ENCODE results near the gene INF2. TPM values are rescaled to one million over a fixed set of nuclear protein-coding genes. Genes with fewer than 3 reads are reported as not detected.
A peak's percentile ranks its signal among the peaks of the same experiment; 100 is the strongest.

INF2 gene
- total RNA-seq, 1 donor from 2014 or later, result 130 TPM

DNA sequence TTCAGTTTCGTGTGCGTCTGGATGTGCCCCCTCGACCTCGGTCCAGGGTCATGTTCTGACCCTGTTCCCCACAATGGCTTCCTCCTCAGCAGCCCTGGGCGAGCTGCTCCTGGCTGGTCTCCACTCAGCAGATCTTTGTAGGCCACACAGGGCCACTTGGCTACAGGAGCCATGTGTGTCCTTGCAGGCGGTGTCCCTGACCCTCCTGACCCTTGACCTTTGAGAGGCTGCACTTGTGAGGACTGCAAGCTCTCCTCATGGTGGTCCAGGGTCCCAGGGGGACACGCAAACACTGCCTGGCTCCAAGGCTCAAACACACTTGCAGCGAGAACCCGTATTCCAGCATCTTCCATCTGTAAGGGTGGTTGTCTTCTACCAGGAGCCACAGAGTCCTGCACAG, 56.0 kb downstream of the INF2 start:
- DNase-seq (ENCODE audit: extremely low spot score, unreplicated experiment), result no peak
- no peaks in the 10 kb centered on the region for H3K27me3 Mint-ChIP-seq (ENCODE audit: unreplicated experiment)
- H3K27ac Mint-ChIP-seq (ENCODE audit: unreplicated experiment), result no peak overlapping the region
- H3K4me3 Mint-ChIP-seq (ENCODE audit: unreplicated experiment), result no peak overlapping the region
- H3K9me3 Mint-ChIP-seq (ENCODE audit: unreplicated experiment), result no peaks in the 10 kb centered on the region
- H3K36me3 Mint-ChIP-seq (ENCODE audit: unreplicated experiment), result no peaks in the 10 kb centered on the region
- H3K4me1 Mint-ChIP-seq (ENCODE audit: unreplicated experiment), result peaks cover 38% of the 10 kb centered on the region
- TF ChIP-seq, protein P1, sequence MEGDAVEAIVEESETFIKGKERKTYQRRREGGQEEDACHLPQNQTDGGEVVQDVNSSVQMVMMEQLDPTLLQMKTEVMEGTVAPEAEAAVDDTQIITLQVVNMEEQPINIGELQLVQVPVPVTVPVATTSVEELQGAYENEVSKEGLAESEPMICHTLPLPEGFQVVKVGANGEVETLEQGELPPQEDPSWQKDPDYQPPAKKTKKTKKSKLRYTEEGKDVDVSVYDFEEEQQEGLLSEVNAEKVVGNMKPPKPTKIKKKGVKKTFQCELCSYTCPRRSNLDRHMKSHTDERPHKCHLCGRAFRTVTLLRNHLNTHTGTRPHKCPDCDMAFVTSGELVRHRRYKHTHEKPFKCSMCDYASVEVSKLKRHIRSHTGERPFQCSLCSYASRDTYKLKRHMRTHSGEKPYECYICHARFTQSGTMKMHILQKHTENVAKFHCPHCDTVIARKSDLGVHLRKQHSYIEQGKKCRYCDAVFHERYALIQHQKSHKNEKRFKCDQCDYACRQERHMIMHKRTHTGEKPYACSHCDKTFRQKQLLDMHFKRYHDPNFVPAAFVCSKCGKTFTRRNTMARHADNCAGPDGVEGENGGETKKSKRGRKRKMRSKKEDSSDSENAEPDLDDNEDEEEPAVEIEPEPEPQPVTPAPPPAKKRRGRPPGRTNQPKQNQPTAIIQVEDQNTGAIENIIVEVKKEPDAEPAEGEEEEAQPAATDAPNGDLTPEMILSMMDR (IDR thresholded peaks at IDR 0.05), result no peak

DNA sequence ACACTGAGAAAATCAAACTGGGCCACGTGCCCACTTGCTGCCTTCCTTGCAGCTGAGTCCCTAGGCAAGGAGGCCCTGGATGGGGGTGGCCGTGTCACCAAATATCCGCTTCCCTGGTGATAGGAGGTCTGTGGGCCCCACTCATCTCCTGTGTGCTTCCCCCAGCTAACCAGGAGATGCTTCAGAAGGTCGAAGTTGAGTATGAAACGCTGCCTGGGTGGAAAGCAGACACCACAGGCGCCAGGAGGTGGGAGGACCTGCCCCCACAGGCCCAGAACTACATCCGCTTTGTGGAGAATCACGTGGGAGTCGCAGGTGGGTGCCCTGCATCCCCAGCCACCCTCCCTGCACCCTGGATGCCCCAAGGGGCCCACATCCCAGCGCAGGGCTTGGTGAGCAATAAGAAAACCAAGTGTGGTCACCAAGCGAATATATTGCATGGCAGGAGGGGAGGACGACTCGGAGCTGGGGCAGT, 56.7 kb downstream of the INF2 start:
- no peaks in the 10 kb centered on the region for H3K36me3 Mint-ChIP-seq (ENCODE audit: unreplicated experiment)
- TF ChIP-seq, protein P1 (IDR thresholded peaks at IDR 0.05), result no peak
- no peak overlapping the region for H3K4me3 Mint-ChIP-seq (ENCODE audit: unreplicated experiment)
- H3K9me3 Mint-ChIP-seq (ENCODE audit: unreplicated experiment), result no peaks in the 10 kb centered on the region
- peaks cover 42% of the 10 kb centered on the region for H3K4me1 Mint-ChIP-seq (ENCODE audit: unreplicated experiment)
- no peaks in the 10 kb centered on the region for H3K27me3 Mint-ChIP-seq (ENCODE audit: unreplicated experiment)
- DNase-seq (ENCODE audit: extremely low spot score, unreplicated experiment), result no peak
- no peak overlapping the region for H3K27ac Mint-ChIP-seq (ENCODE audit: unreplicated experiment)

DNA sequence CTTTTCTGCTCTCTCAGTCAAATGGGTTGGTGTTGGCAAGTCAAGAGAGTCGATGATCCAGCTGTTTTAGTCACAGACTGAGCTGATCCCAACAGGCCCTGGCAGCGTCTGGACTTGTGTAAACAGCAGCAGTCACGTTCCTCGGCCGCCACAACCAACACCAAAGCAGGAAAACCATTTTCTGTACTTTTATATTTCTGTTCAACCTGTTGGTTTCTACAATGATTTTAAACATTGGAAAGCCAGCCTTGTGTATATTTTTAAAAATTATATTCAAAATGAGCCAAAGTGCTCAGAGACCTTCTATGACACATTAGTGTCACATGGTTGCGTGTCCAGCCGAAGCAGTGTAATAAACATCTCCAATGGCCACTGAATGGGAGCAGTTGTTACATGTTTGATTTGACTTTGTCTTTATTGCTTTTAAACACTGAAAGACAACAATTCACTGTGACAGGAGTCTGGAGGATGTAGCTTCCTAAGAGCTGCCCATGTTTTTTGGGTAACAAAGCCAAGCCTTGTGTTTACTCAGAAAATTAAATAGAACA, 57.6 kb downstream of the INF2 start:
- Mint-ChIP-seq H3K9me3 (ENCODE audit: unreplicated experiment) (no peaks in the 10 kb centered on the region), H3K27me3 (ENCODE audit: unreplicated experiment) (no peaks in the 10 kb centered on the region), H3K4me3 (ENCODE audit: unreplicated experiment) (no peak overlapping the region), H3K4me1 (ENCODE audit: unreplicated experiment) (peaks cover 42% of the 10 kb centered on the region), H3K27ac (ENCODE audit: unreplicated experiment) (no peak overlapping the region), H3K36me3 (ENCODE audit: unreplicated experiment) (no peaks in the 10 kb centered on the region)
- TF ChIP-seq, protein P1 (IDR thresholded peaks at IDR 0.05), result no peak
- no peak for DNase-seq (ENCODE audit: extremely low spot score, unreplicated experiment)

DNA sequence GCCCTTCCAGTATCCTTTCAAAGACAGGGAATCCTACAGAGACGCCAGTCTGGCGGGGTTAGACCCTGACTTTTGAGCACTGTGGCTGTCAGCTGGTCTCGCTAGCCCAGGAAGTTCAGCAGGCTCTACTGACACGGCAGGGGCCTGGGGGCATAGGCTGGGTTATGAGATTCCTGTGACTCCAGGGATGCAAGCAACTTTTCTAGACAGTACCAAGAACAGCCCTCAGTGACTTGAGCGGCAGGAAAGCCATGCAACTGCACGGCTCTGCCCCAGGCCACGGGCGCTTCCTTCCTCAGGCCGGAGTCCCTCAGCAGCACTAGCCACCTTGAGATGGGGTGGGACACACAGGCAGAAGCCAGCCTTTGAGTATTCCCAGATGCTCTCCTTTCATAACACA, 58.5 kb downstream of the INF2 start:
- H3K9me3 Mint-ChIP-seq (ENCODE audit: unreplicated experiment), result no peaks in the 10 kb centered on the region
- DNase-seq (ENCODE audit: extremely low spot score, unreplicated experiment), result no peak
- TF ChIP-seq, protein P1 (IDR thresholded peaks at IDR 0.05), result no peak
- peak overlapping the region; percentile 92 for H3K27ac Mint-ChIP-seq (ENCODE audit: unreplicated experiment)
- H3K4me1 Mint-ChIP-seq (ENCODE audit: unreplicated experiment), result peaks cover 45% of the 10 kb centered on the region
- H3K27me3 Mint-ChIP-seq (ENCODE audit: unreplicated experiment), result no peaks in the 10 kb centered on the region
- H3K36me3 Mint-ChIP-seq (ENCODE audit: unreplicated experiment), result no peaks in the 10 kb centered on the region
- H3K4me3 Mint-ChIP-seq (ENCODE audit: unreplicated experiment), result peak overlapping the region; percentile 29

DNA sequence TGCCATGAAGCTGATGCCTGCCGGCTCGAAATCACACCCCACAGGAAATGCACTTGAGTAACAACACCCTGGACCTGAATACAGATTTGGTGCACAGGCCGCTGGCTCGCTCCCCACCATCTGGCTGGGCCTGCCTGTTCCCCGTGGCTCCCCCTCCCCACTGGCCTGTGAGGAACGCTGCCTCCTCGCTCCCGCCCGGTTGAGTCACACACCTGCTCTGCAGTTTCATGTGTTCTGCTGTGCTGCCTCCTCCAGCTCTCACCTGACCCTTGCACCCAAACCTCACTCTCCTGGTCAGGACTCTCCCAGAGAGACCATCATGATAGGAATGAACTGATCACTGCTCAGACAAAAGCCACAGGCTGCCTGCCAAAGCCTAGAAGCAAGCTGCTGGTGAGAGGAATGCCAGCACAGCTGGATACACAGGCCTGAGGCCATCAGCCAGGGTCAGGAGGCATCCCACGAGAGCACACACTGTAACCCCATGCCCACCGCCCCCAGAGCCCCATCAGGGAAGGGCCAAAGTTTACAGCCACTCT, 59.8 kb downstream of the INF2 start:
- Mint-ChIP-seq H3K9me3 (ENCODE audit: unreplicated experiment) (no peaks in the 10 kb centered on the region), H3K27ac (ENCODE audit: unreplicated experiment) (peak overlapping the region; percentile 92), H3K27me3 (ENCODE audit: unreplicated experiment) (no peaks in the 10 kb centered on the region), H3K36me3 (ENCODE audit: unreplicated experiment) (no peaks in the 10 kb centered on the region), H3K4me3 (ENCODE audit: unreplicated experiment) (peak overlapping the region; percentile 60), H3K4me1 (ENCODE audit: unreplicated experiment) (peaks cover 53% of the 10 kb centered on the region)
- TF ChIP-seq, protein P1 (IDR thresholded peaks at IDR 0.05), result no peak
- DNase-seq (ENCODE audit: extremely low spot score, unreplicated experiment), result no peak

All from osteocyte (in vitro differentiated cells).